H1 (cell line): ENCODE results near the gene SHC3. TPM values are rescaled to one million over a fixed set of nuclear protein-coding genes. Genes with fewer than 3 reads are reported as not detected.

Experiments used
- CTCF ChIA-PET: fragments of 300-600 bp; sonication (Branson Sonifier 250); formaldehyde crosslinking; loops from one replicate; lab custom pipeline; 2021; ENCODE audit not compliant: partially characterized antibody; lab: Charles Lee
- POLR2A ChIA-PET: fragments of 300-600 bp; sonication (Branson Sonifier 250); formaldehyde crosslinking; loops from one replicate; lab custom pipeline; 2021; ENCODE audit warnings: inconsistent platforms; ENCODE audit not compliant: partially characterized antibody; lab: Charles Lee
- DNase-seq, 2 experiments: peaks; one replicate each; pipeline versions ENCODE4 v3.0.0 to v3.0.0-alpha.2; 2010 to 2022; ENCODE audit warnings: low spot score in 2 of 2, low read depth in 1 of 2, mixed read lengths in 1 of 2
- FAIRE-seq: peaks from 2 replicates; lab custom pipeline; 2011; peaks lifted over from hg19 to GRCh38; lab: Jason Lieb, UNC
- H2AFZ ChIP-seq: 2 replicates; pipeline ENCODE4 v1.8.1; 2012; ENCODE audit warnings: low read length, inconsistent platforms
- H2AK5ac ChIP-seq: 2 replicates; pipeline ENCODE4 v1.6.1; 2013; ENCODE audit warnings: low read depth, low read length
- H2BK120ac ChIP-seq: replicated peaks from 2 replicates; pipeline ENCODE3; 2013; ENCODE audit warnings: low read depth, low read length, inconsistent platforms
- H2BK12ac ChIP-seq: 2 replicates; pipeline ENCODE4 v1.6.1; 2013; ENCODE audit warnings: low read depth, low read length
- H2BK15ac ChIP-seq: 2 replicates; pipeline ENCODE4 v1.6.1; 2013; ENCODE audit warnings: low read length
- H2BK20ac ChIP-seq: 2 replicates; pipeline ENCODE4 v1.6.1; 2013; ENCODE audit warnings: low read length
- H2BK5ac ChIP-seq: 2 replicates; pipeline ENCODE4 v1.6.1; 2013; ENCODE audit warnings: low read depth, low read length
- H3K14ac ChIP-seq: 2 replicates; pipeline ENCODE4 v1.6.1; 2013; ENCODE audit warnings: inconsistent platforms; ENCODE audit not compliant: insufficient read length
- H3K18ac ChIP-seq: 2 replicates; pipeline ENCODE4 v1.6.1; 2013; ENCODE audit warnings: low read length; ENCODE audit errors: extremely low read depth
- H3K23ac ChIP-seq: 2 replicates; pipeline ENCODE4 v1.6.1; 2013; ENCODE audit warnings: inconsistent platforms; ENCODE audit not compliant: insufficient read length
- H3K23me2 ChIP-seq: 2 replicates; pipeline ENCODE4 v1.6.1; 2013; ENCODE audit warnings: low read depth, low read length
- H3K27ac ChIP-seq: 2 replicates; pipeline ENCODE4 v1.6.1; 2011; ENCODE audit warnings: low read depth, low read length, inconsistent platforms
- H3K27me3 ChIP-seq, 4 experiments: replicated peaks in 1 of 4; 1 replicate in 1 of 4; 2 replicates in 3 of 4; pipeline versions ENCODE4 v1.6.1 to v1.8.1; 2011 to 2013; ENCODE audit warnings: low read length in 3 of 4, mild to moderate bottlenecking in 3 of 4, inconsistent platforms in 2 of 4, mixed read lengths in 2 of 4, moderate library complexity in 1 of 4; ENCODE audit not compliant: control insufficient read depth in 3 of 4, insufficient read depth in 3 of 4; ENCODE audit errors: extremely low read depth in 1 of 4
- H3K36me3 ChIP-seq, 4 experiments: 2 replicates each; pipeline versions ENCODE4 v1.6.1 to v1.8.1; 2011 to 2013; ENCODE audit warnings: mild to moderate bottlenecking in 4 of 4, low read length in 3 of 4, moderate library complexity in 2 of 4, control low read depth in 1 of 4, inconsistent platforms in 1 of 4; ENCODE audit not compliant: insufficient read depth in 4 of 4, control insufficient read depth in 2 of 4
- H3K4ac ChIP-seq: replicated peaks from 2 replicates; pipeline ENCODE3; 2013; ENCODE audit warnings: low read length, low read depth, mixed read lengths, inconsistent platforms; ENCODE audit not compliant: insufficient read length
- H3K4me1 ChIP-seq, 4 experiments: replicated peaks in 1 of 4; 1 replicate in 1 of 4; 2 replicates in 3 of 4; pipeline versions ENCODE4 v1.6.1 to v1.8.1; 2011 to 2013; ENCODE audit warnings: low read length in 3 of 4, inconsistent platforms in 2 of 4, mixed read lengths in 1 of 4; ENCODE audit not compliant: insufficient read depth in 4 of 4, control insufficient read depth in 3 of 4
- H3K4me2 ChIP-seq, 2 experiments: 2 replicates each; pipeline versions ENCODE4 v1.6.1 to v1.8.1; 2011 to 2013; ENCODE audit warnings: low read depth in 2 of 2, low read length in 2 of 2, control low read depth in 1 of 2, inconsistent platforms in 1 of 2, mild to moderate bottlenecking in 1 of 2; ENCODE audit not compliant: insufficient read depth in 1 of 2
- H3K4me3 ChIP-seq, 4 experiments: fragments of 200-600, 300-600 bp in 1 of 4; sonication (generic), shearing (Covaris generic), sonication (Bioruptor Twin) in 1 of 4; 2 replicates each; pipeline versions ENCODE4 v1.5.1 to v1.8.1; 2011 to 2016; ENCODE audit warnings: low read length in 4 of 4, low read depth in 3 of 4, control low read depth in 2 of 4, inconsistent platforms in 2 of 4, mild to moderate bottlenecking in 2 of 4, mixed read lengths in 1 of 4, moderate library complexity in 1 of 4; ENCODE audit not compliant: insufficient read depth in 2 of 4; ENCODE audit errors: extremely low read depth in 1 of 4
- H3K56ac ChIP-seq: replicated peaks from 2 replicates; pipeline ENCODE3; 2013; ENCODE audit warnings: low read depth, mild to moderate bottlenecking, mixed read lengths, low read length, inconsistent platforms; ENCODE audit not compliant: insufficient read length
- H3K79me1 ChIP-seq: 2 replicates; pipeline ENCODE4 v1.6.1; 2013; ENCODE audit warnings: low read depth, low read length, control low read depth
- H3K79me2 ChIP-seq, 2 experiments: 2 replicates each; pipeline versions ENCODE4 v1.6.1 to v1.8.1; 2012 to 2013; ENCODE audit warnings: low read length in 2 of 2, mild to moderate bottlenecking in 2 of 2, inconsistent platforms in 1 of 2; ENCODE audit not compliant: insufficient read depth in 2 of 2, control insufficient read depth in 1 of 2
- H3K9ac ChIP-seq, 4 experiments: replicated peaks in 1 of 4; 1 replicate in 1 of 4; 2 replicates in 3 of 4; pipeline versions ENCODE4 v1.6.1 to v1.8.1; 2011 to 2013; ENCODE audit warnings: low read depth in 3 of 4, low read length in 3 of 4, control low read depth in 2 of 4, mild to moderate bottlenecking in 2 of 4, moderate library complexity in 2 of 4, inconsistent platforms in 1 of 4; ENCODE audit errors: extremely low read depth in 1 of 4
- H3K9me3 ChIP-seq, 2 experiments: 2 replicates each; pipeline versions ENCODE4 v1.6.1 to v1.8.1; 2012 to 2013; ENCODE audit warnings: mild to moderate bottlenecking in 2 of 2, moderate library complexity in 2 of 2, control low read depth in 1 of 2, inconsistent platforms in 1 of 2, low read depth in 1 of 2, low read length in 1 of 2, mixed read lengths in 1 of 2; ENCODE audit not compliant: insufficient read depth in 2 of 2
- H4K20me1 ChIP-seq, 2 experiments: replicated peaks in 1 of 2; 2 replicates each; pipeline versions ENCODE3 to v1.8.1; 2011 to 2013; ENCODE audit warnings: inconsistent platforms in 2 of 2, low read length in 2 of 2, mild to moderate bottlenecking in 1 of 2; ENCODE audit not compliant: insufficient read depth in 2 of 2, control insufficient read depth in 1 of 2
- H4K5ac ChIP-seq: 2 replicates; pipeline ENCODE4 v1.6.1; 2013; ENCODE audit warnings: low read length, low read depth, mixed read lengths, inconsistent platforms; ENCODE audit not compliant: insufficient read length
- H4K8ac ChIP-seq: 2 replicates; pipeline ENCODE4 v1.8.0; 2013; ENCODE audit warnings: mild to moderate bottlenecking, moderate library complexity, low read length, inconsistent platforms; ENCODE audit not compliant: insufficient read depth; ENCODE audit errors: extremely low read depth
- H4K91ac ChIP-seq: replicated peaks from 2 replicates; pipeline ENCODE3; 2013; ENCODE audit warnings: low read length, mixed read lengths, inconsistent platforms; ENCODE audit not compliant: insufficient read length
- ATF3 ChIP-seq: IDR thresholded peaks from 2 replicates; pipeline ENCODE4 v1.6.1; 2011; ENCODE audit warnings: low read depth, mild to moderate bottlenecking, low read length; ENCODE audit not compliant: insufficient read depth
- EGR1 ChIP-seq: IDR thresholded peaks from 2 replicates; pipeline ENCODE4 v1.6.1; 2011; ENCODE audit warnings: low read depth, low read length, borderline replicate concordance
- FOSL1 ChIP-seq: IDR thresholded peaks from 2 replicates; pipeline ENCODE4 v1.6.1; 2011; ENCODE audit warnings: mild to moderate bottlenecking, low read depth, low read length, moderate library complexity; ENCODE audit not compliant: insufficient read depth
- HDAC6 ChIP-seq: IDR thresholded peaks from one replicate; pipeline ENCODE4 v1.7.1; 2012; ENCODE audit warnings: low read depth, mild to moderate bottlenecking, inconsistent platforms, low read length, moderate library complexity
- JUND ChIP-seq: IDR thresholded peaks from 2 replicates; pipeline ENCODE4 v1.6.1; 2011; ENCODE audit warnings: mild to moderate bottlenecking, improper control_type of control experiment, low read length
- MAFK ChIP-seq: IDR thresholded peaks from 2 replicates; pipeline ENCODE4 v1.6.1; 2012; ENCODE audit warnings: low read depth, mild to moderate bottlenecking, improper control_type of control experiment, low read length
- NRF1 ChIP-seq: IDR thresholded peaks from 2 replicates; pipeline ENCODE4 v1.6.1; 2011; ENCODE audit warnings: mild to moderate bottlenecking, low read depth, low read length, improper control_type of control experiment
- POLR2A ChIP-seq, 2 experiments: IDR thresholded peaks; 1 replicate in 1 of 2; 2 replicates in 1 of 2; pipeline ENCODE4 v1.6.1; 2011; ENCODE audit warnings: low read depth in 2 of 2, low read length in 2 of 2, mild to moderate bottlenecking in 2 of 2; ENCODE audit errors: control extremely low read depth in 1 of 2
- RNF2 ChIP-seq: fragments of 200-900, 300-1000 bp; sonication (generic); IDR thresholded peaks from 2 replicates; pipeline ENCODE4 v1.7.1; 2016; ENCODE audit warnings: borderline replicate concordance, low read depth, mild to moderate bottlenecking, antibody characterized with exemption, low read length; ENCODE audit not compliant: poor library complexity, severe bottlenecking; ENCODE audit errors: missing control alignments
- SIN3A ChIP-seq, 2 experiments: IDR thresholded peaks in 1 of 2; conservative IDR thresholded peaks in 1 of 2; 2 replicates each; pipeline ENCODE4 v1.6.1; 2011 to 2012; ENCODE audit warnings: low read length in 2 of 2, improper control_type of control experiment in 1 of 2, low read depth in 1 of 2, mild to moderate bottlenecking in 1 of 2
- SP4 ChIP-seq: IDR thresholded peaks from 2 replicates; pipeline ENCODE4 v1.6.1; 2012; ENCODE audit warnings: low read length, inconsistent platforms
- TAF7 ChIP-seq: optimal IDR thresholded peaks from 2 replicates; pipeline ENCODE3; 2011; ENCODE audit warnings: low read depth, mild to moderate bottlenecking, inconsistent platforms, low read length, moderate library complexity, borderline replicate concordance
- TBP ChIP-seq: IDR thresholded peaks from 2 replicates; pipeline ENCODE4 v1.6.1; 2011; ENCODE audit warnings: low read depth, low read length, improper control_type of control experiment
- YY1 ChIP-seq: IDR thresholded peaks from 2 replicates; pipeline ENCODE4 v1.6.1; 2011; ENCODE audit warnings: low read depth, mild to moderate bottlenecking, low read length
- WGBS, 2 experiments: shearing (Covaris generic) in 1 of 2; methylation state at CpG; one replicate each; pipeline versions ENCODE4 v1.1.6 to v1.1.7; 2013 to 2015; ENCODE audit warnings: low lambda C conversion rate in 2 of 2, mixed read lengths in 2 of 2, inconsistent platforms in 1 of 2, low coverage in 1 of 2, missing lambda C conversion rate in 1 of 2; ENCODE audit not compliant: insufficient replicate concordance in 2 of 2, insufficient coverage in 1 of 2, insufficient read length in 1 of 2; ENCODE audit errors: extremely low coverage in 1 of 2, missing lambda C conversion rate in 1 of 2; 5-methylcytosine and 5-hydroxymethylcytosine counted together
- polyA plus RNA-seq, 7 experiments: library from polyadenylated mRNA; depleted of rRNA in 3 of 7; stranded (reverse) in 5 of 7; unstranded in 2 of 7; fragments of >200 nt in 5 of 7; fragments of 200-250 nt in 2 of 7; gene quantifications; 1 replicate in 5 of 7; 2 replicates in 1 of 7; 4 replicates in 1 of 7; pipeline versions ENCODE4 v1.2.1 to v1.2.3, GENCODE V29; 2011 to 2013; ENCODE audit warnings: missing spikeins in 2 of 7, mixed read lengths in 2 of 7
- total RNA-seq: library from RNA; stranded (reverse); fragmentation: NEBNext Ultra II Directional; extraction: Animal tissue kit (Norgen Biotek cat#: 25700); gene quantifications from 2 replicates; pipeline ENCODE4 v1.2.1, GENCODE V29; 2021

SHC3 gene
- total and polyA plus RNA-seq, 2 of the 8 experiments (the other 6 are each of a cell fraction or from before 2014, with no cell fraction given), result 1.4 to 7.1 TPM

- H4K91ac ChIP-seq, result no peak overlapping the region
- FAIRE-seq (no peak), DNase-seq (no peak)
- H3K23ac ChIP-seq, result no peak overlapping the region
- no peaks in the 10 kb centered on the region for H3K27me3 ChIP-seq
- H2BK20ac ChIP-seq, result no peak overlapping the region
- no peak overlapping the region for H3K14ac ChIP-seq
- no peak overlapping the region for H2BK12ac ChIP-seq
- H2AK5ac ChIP-seq, result no peak overlapping the region
- no peak overlapping the region for H3K4me2 ChIP-seq
- 90% methylated on average over 8 of the region's 9 CpGs; no CpG with 5 or more reads in 1 of the 2 experiments for WGBS, 2 experiments
- POLR2A ChIA-PET, result no interaction called here
- H3K9me3 ChIP-seq, result no peaks in the 10 kb centered on the region
- H3K18ac ChIP-seq, result no peak overlapping the region
- H3K79me2 ChIP-seq, result no peaks in the 10 kb centered on the region
- no peak overlapping the region for H2BK120ac ChIP-seq
- H3K27ac ChIP-seq, result no peak overlapping the region
- H3K4me3 ChIP-seq, result no peak overlapping the region
- H4K5ac ChIP-seq, result no peak overlapping the region
- no peak overlapping the region for H2BK5ac ChIP-seq
- CTCF ChIA-PET, result no interaction called here
- no peak overlapping the region for H3K56ac ChIP-seq
- H3K36me3 ChIP-seq, result no peaks in the 10 kb centered on the region; a peak in 1 of 8 replicates
- H4K8ac ChIP-seq, result no peak overlapping the region
- H2AFZ ChIP-seq, result no peak overlapping the region
- H3K4ac ChIP-seq, result no peak overlapping the region
- no peak overlapping the region for H3K9ac ChIP-seq
- H3K4me1 ChIP-seq, result no peaks in the 10 kb centered on the region
- peaks cover 7% of the 10 kb centered on the region; the same call in 1 of the 2 replicates for H3K23me2 ChIP-seq
- H3K79me1 ChIP-seq, result no peaks in the 10 kb centered on the region
- no peak overlapping the region for H2BK15ac ChIP-seq
- peaks cover 0 to 8% of the 10 kb centered on the region in 2 experiments for H4K20me1 ChIP-seq
- TF ChIP-seq RNF2, result no peak
- no peak for TF ChIP-seq MAFK
- TF ChIP-seq TAF7, result no peak
- TF ChIP-seq ATF3, result no peak
- no peak for TF ChIP-seq NRF1
- TF ChIP-seq POLR2A (IDR thresholded peaks at IDR 0.05; ENCODE audit: control extremely low read depth in 1 of 2, low read depth in 2 of 2, low read length in 2 of 2), result no peak
- no peak for TF ChIP-seq TBP
- TF ChIP-seq SP4, result no peak
- no peak for TF ChIP-seq HDAC6
- no peak for TF ChIP-seq JUND
- no peak for TF ChIP-seq EGR1
- no peak for TF ChIP-seq FOSL1
- no peak for TF ChIP-seq YY1
- TF ChIP-seq SIN3A (conservative IDR thresholded peaks at IDR 0.05 in 1 of 2, IDR thresholded peaks at IDR 0.05 in 1 of 2; ENCODE audit: low read depth in 1 of 2, low read length in 2 of 2), result no peak
Observed at GRCh38 chr9:89037891-89038290, 140.7 kb downstream of the SHC3 start.
